A549 treated with GW870086 at 1 μM for 4 hours (cell line): Measurements from ENCODE around the gene PPFIA1. TPM values are rescaled to one million over a fixed set of nuclear protein-coding genes. Genes with fewer than 3 reads are reported as not detected.

ENCODE experiments used
- total RNA-seq: library from RNA; stranded (reverse); fragments of 200-300 nt; extraction: Qiagen RNA extraction; gene quantifications from 5 replicates; pipeline ENCODE4 v1.2.3, GENCODE V29; 2022; ENCODE audit warnings: low read depth

The PPFIA1 gene
- total RNA-seq, result 26.4 to 32.4 TPM (median 28.5 TPM) in 5 replicates

DNA sequence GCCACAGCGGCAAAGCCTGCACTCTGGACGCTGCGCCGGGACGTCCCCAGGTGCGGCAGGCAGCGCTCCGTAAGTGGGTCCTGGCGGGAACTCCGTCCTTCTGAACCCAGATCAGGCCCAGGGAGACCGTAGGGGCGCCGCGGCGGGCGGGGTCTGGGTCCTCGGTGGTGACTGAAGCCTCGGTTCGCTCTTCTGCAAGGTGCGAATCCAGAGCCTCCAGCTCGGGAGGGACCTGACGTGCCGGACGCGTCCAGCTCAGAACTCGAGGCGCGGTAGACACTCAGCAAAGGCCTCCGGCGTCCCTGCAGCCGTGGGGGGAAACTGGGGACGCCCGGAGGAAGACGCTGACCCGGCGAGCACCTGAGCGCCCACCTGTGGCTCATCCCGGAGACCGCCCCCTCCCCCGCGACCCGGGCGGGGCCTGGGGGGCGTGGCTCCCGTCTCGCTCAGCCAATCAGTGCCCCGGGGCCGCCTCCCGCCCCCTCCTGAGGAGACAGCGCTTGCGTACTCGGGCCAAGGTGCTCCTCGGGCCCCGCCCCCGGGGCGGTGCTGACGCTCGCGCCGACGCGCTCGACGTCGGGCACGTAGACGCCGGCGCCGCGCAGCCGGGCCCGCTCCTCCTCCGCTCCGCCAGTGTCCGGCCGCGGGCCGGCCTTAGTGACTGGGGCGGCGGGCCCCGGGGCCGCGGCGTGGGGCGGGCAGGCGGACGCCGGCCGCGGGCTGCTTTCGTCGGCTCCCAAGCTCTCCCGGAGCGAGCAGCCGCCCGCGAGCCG lies at the start of gene PPFIA1:
Gene PPFIA1 (plus strand): TSS at position 587 of the 773 bp plus-strand sequence. CDS start 1,483 bp downstream, outside the sequence.

GRCh38 chr11:70397983-70398833 lies 127.7 kb downstream of the PPFIA1 start, which contains the start of gene CTTN:
Gene CTTN, plus strand, starts transcription at chr11:70398529. Its CDS starts 8,769 bp downstream, at chr11:70407298.

Other genes starting within 250 kb of the PPFIA1 start
- 2.7 to 3.2 TPM (median 2.9 TPM) in 5 replicates for gene ANO1, start 192.4 kb upstream of the PPFIA1 start, total RNA-seq
- gene FADD, start 67.4 kb upstream of the PPFIA1 start, total RNA-seq, result 64.9 to 76.0 TPM (median 71.9 TPM) in 5 replicates
- gene CTTN, start 127.8 kb downstream of the PPFIA1 start, total RNA-seq, result 209 to 215 TPM (median 213 TPM) in 5 replicates